Nucleus accumbens (tissue), 56 donors: ENCODE results near the gene KCNQ1OT1.

Experiments
- DNase-seq, 56 donors: peaks; one replicate each; lab custom pipeline; 2025; lab: John Stamatoyannopoulos, UW

KCNQ1OT1 gene

DNA sequence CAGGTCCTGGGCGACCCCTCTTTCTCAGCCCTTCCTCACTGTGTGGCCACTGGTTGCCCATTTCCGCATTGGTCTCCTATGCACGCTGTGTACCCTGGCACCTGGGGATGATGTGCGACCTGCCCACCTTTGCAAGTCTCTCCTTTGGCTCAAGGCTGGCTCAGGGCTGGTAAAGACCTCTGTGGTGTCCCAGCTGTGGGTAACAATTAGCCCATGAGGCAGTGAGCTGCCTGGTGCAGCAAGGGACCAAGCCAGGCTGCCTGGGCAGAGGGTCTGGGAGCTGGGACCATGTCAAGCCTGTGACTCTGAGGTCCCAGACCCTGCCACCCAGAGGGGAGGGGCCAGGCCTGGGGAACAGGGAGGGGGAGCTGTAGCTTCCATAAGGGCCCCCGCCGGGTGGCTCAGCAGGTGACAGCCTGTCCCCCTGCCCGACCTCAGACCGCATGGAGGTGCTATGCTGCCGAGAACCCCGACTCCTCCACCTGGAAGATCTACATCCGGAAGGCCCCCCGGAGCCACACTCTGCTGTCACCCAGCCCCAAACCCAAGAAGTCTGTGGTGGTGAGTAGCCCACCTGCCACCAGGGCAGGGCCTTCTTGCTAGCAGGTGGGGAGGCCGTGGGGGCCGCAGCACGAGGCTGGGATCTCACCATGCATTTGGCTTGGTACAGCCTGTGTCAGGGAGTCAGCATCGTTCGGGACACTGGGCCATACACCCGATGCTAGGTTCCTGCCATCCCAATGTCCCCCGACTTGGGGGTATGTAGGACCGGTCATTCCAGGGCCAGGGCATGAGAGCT, 112.5 kb downstream of the KCNQ1OT1 start:
- no peak for DNase-seq

DNA sequence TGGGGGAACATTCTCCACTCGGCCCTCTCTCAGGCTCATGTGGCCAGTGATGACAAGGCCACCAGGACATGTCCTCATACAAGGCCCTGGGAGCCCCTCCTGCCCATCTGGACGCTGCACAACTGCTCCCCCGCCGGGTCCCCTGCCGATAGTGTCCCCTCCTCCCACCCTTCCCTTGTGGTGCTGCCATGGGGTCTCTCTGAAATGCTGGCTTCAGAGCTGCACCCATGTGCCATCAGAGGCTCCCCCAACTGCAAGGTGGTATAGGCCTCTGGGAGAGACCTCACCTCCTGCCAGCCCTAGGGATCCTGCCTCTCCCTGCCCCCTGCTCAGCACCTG, 113.0 kb downstream of the KCNQ1OT1 start:
- no peak for DNase-seq

DNA sequence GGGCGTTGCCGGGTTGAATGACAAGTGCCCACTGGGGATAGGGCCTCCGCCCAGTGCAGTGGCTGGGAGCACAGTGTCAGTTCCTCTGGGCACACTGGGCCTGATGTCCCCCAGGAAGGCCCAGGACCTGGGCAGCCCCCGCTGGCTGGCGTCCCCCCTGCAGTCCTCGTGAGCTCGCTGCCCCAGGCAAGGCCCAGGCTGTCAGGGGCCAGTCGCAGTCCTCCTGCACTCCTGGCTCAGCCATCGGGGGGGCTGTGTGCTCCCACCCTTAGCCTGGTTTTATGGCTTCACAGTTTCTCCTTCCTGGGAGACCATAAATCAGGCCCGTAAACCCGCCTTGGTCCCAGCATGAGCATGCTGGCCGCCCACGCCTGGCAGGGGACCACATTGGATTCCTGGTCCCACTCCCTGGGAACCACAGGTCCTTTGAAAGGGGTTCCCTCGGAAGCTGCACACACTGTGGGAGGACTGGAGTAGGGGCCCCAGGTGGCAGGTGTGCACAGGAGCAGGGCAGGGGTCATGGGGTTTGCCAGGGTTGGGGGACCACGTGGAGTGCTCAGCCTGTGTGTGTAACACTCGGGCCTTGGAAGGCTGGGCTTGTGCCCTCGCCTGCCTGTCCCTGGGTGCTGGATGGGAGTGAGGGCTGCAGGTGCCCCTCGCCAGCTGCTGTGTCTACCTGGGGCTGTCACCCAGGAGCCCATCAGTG, 113.6 kb downstream of the KCNQ1OT1 start:
- DNase-seq: no peak

DNA sequence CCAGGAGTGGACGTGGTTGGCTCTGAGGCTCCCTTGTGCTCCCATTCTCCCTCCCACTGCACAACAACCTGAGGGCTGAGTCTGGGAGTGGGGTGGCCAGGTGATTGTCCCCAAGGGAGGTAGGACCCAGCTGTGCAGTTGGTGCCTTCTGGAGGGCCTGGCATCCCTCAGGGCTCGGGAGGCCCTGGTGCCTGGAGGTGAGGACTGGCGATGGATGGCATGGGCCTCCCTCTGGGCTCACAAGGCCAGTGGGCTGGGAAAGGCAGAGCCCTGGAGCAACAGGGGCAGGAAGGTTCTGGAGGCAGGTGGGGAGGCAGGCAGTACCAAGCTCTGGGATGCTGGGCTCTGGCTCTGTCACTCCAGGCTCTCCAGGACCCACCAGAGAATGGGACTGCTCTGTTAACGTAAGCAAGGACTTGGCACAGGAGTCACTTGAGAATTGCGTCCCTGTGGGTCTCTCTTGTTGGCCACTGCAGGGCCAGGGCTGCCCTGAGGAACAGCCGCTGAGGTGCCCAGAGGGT, 114.2 kb downstream of the KCNQ1OT1 start:
- no peak for DNase-seq

DNA sequence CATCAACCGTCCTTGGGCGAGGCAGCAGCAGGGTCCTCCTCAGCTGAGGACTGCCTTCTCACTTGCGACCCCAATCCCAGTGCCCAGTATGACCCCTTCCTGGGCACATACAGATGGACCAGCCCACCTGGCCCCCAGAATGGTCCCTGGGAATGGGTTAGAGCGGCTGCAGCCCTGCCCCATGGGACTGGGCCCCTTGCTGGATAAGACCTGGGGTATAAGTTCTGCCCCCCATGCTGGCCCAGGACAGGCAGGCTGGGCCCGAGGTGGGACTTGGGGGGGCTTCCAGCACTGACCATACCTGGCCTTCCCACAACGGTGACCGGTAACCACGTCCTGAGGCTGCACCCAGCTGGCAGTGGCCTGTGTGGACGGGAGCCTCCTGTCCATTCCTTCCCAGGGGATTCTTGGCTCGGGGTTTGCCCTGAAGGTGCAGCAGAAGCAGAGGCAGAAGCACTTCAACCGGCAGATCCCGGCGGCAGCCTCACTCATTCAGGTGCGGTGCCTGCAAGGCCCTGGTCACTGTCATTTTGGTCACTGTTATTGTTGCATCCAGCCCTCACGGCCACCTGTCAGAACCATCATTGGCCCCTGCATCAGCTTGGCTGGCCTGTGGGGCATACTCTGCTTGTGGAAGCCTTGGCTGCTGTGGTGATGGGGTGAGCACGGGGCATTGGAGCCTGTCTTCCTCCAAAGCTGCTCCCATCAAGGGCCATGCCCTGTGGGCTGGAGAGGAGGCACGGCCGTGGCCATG, 114.8 kb downstream of the KCNQ1OT1 start:
- DNase-seq: no peak

DNA sequence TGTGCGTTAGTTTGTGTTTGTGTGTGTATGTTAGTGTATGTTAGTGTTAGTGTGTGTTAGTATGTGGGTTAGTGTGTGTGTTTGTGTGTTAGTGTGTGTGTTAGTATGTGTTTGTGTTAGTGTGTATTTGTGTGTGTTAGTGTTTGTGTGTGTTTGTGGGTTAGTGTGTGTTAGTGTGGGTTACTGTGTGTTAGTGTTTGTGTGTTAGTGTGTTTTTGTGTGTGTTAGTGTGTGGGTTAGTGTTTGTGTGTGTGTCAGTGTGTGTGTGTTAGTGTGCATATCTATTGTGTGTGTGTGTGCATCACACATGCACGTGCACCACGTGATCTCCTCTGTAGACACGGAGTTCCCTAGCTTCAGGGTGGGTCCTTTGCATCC, 115.4 kb downstream of the KCNQ1OT1 start:
- no peak for DNase-seq

DNA sequence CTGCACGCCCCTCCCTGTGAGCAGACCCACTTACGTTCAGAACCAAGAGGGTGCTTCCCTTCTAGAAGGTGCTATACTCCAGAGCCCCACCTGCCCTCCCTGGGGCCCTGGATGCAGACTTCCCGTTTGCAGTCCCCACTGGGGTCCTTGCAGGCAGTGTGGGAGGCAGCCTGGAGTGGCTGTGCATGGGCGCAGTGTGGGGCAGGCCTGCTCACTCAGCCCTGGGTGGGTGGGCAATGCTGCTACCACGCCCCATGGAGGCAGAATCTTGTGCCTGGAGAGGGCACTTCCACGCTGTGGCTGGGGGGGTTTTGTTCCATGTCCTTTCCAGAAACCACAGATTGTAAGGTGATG, 116.2 kb downstream of the KCNQ1OT1 start:
- no peak for DNase-seq

DNA sequence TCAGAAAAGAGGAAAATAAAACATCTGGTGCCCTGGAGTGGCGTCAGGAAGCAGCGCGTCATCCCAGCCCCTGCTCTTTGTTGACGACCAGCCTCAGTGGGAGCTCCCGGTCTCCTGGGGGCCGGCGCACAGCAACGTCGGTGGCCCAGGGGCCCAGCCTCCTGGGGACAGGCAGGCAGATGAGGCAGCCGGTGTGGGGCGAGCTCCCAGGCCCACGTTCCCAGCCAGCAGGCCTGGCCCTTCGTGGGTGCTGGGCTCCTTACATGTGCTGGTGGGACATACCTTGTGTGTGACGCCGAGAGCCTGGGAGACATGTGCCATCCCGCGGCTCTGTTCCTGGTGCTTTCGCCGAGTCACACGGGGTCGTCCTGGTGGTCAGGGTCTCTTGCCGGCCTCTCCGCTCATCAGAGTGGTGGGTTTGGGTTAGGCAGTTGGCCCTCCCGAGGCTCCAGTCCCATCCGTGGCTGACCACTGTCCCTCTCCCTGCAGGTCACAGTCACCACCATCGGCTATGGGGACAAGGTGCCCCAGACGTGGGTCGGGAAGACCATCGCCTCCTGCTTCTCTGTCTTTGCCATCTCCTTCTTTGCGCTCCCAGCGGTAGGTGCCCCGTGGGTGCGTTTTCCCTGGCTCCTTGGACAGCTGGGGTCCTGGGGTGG, 116.7 kb downstream of the KCNQ1OT1 start:
- no peak for DNase-seq

DNA sequence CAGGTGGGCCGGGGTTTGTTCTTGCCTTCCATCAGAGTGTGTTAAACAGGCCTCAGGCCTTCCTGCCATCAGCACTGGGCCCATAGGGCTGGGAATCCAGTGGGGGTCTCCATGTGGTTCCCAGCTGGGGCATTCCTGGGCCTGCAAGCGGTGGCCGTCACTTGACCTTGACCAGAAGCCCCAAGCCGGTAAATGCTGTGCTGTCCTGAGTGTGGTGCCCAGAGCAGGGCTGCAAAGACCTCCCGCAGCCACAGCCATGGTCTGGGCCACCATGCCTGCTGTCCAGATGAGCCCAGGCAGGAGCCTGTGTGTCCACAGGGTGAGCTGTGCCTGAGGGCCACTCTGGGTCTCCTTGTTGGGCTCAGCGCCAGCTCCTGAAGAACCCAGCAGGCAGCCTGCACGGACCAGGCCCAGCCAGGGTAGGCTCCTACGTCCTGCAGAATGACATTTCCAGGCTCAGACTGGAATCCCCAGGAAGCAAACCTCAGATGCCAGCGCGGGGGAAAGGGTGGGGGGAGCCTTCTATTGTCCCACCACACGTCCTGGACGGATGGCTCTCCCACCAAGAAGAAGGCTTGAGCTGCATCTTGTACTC, 117.3 kb downstream of the KCNQ1OT1 start:
- no peak for DNase-seq

DNA sequence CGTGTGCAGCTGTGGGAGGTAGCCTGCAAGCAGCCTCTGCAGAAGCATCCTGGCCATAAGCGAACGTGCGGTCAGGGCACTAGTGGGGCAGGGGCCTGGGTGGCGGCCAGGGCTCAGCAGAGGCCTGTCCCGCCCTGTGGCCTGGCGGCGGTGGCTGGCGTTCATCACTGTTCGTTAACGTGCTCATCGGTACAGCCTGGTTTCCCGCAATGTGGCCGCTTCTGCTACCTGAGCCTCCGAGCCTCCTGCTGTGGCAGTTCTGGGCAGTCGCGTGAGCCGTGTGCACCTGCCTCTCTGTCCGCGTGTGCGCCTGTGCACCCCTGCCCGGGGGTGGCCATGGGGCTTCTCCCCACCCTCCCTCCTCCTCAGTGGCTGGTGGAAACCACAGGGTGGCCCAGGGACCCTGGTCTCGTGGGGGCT, 117.9 kb downstream of the KCNQ1OT1 start:
- no peak for DNase-seq

DNA sequence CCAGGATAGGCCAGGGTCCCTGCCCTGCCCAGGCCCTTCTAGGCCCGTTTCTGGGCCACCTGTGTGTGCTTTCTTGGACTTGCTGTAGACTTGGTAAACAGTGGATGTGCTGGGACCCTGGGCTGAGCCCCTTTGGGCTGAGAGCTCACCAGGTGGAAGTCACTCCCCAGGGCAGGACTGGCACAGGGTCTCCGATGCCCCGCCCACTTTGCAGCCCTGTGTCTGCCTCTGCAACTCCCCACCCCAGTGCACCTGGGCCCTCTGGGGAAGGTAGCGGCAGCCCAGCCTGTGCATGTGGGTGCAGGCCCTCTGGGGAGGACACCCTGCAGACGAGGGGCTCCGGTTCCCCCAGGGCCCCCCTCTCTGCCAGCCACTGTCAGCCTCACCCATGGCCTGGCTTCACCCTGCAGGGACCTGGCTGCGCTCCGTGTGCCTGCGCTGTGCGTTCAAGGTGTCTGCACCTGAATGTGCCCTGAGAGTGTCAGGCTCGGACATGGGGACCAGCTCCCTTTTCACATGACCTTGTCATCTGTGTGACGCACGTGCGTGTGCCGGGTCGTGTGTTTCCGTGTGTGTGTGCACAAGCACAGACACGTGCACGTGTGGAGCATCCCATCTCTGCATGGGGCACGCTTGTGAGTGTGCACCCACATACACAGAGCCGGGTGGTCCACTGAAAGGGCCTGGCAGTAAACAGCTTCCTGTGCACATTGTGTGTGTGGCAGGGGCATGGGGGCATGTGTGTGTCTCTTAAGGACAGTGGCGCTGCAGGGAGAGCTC, 118.5 kb downstream of the KCNQ1OT1 start:
- DNase-seq: no peak

DNA sequence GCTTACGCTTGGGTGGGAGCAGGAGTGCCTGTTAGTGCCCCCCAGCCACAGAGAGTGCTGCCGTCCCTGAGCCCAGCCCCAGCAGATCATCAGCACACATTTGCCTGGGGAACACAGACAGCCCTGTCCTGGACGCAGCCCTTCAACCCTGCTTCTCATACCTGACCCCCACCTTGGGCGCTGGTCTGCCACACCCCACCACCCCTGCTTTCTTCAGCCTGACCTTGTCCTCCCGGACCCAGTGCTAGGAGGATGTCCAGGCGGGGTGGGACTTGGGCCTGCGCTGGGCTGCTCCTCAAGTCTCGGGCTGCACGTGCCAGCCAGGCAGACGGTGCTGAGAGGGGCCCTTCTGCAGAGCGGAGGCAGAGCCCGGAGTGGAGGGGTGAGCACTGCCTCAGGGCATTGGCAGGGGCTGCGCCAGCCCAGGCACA, 119.2 kb downstream of the KCNQ1OT1 start:
- no peak for DNase-seq

DNA sequence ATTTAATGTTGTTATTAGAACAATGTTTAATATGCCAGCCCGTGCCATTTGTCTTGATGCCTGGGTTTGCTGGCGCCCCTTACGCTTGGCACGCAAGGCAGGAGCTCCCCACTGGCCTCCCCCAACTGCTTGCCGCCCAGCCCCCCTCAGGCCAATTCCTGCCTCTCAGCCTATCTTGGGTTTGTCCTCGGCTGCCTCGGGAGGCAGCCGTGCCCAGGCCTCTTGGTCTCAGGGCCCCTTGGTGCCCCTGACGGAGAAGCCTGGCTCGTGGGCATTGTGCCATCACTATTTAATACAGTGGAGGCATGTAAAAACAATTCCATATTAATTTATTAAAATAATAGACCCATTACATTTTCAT, 119.8 kb downstream of the KCNQ1OT1 start:
- no peak for DNase-seq

DNA sequence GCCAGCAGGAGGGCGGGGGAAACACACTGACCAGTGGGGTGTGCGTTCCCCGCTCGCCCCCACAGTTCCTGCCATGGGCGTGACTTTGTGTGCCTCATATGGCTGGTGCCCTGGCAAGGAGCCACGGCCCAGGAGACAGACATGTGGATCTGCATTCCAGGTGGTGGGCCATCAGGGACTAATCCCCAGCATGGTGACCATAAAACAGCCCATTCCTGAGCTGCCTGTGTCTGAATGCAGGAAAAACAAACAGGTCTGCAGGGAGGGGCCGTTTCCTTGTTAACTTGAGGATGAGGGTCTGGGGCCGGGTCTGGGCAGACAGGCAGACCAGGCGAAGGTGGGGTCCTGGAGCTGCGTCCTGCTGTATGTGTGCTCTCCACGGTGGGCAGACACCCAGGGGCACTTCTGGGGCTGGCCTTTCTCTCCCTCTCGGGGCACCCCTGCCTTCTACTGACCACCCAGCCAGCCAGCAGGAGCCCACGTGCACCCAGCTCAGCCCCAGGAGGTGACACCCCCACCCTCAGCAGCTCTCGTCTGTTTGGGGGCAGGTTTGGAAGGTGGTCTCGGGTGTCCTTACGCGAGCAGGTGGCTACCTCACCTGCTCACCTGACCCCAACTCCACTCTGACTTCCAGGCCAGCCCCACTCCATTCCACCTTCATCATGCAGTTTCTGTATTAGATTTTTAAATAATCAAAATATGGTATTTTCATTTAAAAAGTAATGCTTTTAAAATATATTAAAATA, 120.3 kb downstream of the KCNQ1OT1 start:
- DNase-seq: no peak

DNA sequence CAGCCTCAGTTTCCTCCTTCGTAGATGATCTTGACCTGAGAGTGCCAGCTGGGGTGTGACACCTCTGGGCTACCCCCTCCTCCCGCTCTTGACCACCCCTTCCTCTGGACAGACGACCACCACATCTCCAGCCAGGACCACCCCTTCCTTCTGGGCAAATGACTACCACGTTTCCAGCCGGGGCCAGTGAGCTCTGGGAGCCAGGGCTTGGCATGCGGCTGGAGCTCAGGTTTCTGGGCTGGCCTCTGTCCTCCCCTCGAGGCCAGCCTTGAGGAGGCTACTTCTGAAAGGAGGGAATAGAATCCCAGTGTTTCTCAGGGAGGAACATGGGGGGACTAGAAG, 120.9 kb downstream of the KCNQ1OT1 start:
- no peak for DNase-seq

DNA sequence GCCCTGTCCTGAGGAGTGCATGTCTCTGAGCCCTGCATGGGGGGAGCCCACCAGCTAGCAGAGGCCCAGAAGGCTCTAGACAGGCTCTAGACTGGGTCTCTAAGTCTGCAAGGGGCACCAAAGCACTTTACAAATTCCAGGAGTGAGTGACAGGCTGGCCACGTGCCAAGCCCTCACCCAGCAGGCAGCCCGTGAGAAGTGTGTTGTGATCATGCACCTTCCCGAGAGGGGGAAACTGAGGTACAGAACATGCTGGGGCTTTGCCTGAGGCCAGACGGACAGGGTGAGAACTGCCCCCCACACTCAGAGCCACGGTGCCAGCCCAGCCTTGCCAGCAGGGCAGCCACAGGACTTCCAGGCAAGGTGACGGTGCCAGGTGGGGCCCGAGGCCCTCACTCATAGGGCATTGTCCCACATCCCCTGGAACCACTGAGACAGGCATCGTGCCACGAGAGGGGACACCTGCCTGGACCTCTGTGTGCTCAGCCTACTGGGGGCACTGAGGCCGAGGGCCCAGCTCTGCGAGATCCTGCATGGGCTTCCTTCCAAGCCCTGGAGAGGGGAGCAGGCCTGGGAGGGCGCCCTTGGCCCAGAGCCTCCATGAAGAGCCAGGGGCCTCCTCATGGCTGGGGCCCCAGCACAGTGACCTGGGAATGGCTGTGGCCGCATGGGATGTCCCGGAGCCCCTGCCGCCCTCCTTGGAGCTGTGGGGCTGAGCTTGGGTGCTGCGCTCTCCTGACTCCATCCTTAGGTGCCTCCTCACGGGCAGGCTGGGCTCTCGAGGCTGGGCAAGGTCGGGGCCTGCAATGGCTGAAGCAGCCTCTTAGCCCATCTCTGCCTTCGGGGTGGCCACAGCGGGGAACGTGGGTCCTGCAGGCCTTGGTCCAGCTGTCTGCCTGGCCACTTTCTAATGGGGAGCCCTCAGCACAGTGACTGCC, 121.5 kb downstream of the KCNQ1OT1 start:
- DNase-seq: no peak

DNA sequence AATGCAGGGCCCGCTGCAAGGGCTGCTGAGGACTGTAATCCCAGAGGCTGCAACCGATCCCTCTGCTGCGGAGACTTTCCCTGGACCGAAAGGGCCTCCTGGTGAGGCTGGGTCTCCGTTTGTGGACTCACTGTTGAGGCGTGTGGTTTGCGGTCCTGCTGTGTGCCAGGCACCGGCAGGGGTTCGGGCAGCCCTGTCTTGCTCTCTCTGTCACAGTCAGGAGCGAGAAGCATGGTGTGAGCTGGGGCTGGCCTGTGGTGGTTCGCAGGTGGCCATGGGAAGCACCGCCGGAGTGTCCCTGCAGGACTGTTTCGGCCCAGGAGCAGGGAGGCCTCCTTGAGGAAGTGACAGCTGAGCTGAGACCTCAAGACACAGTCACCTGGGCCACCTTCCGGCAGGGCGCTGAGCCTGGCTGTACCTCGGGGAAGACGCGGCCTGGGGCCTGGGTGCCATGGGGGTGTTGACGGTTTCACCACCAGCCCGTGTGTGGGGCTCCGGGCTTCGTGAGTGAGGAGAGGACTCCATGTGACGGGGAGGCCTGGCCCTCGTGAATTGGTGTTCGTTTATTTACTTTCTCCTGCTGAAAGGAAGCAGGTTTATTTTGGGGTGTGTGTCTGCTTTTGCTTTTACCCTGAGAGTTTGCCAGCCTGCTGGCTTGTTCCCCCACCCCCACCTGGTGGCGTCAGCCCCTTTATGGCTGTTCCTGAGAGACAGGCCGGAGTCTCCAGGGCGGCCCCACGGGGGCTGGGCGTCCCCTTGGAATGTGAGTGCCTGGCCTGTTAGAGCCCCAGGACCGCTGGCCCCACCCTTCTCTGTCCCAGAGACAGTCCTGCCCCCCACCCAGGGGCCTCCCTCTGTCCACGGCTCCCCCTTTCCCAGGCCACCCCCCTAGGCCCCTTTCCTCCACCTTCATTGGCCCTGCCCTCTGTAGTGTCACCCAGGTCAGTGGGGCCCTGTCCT, 122.5 kb downstream of the KCNQ1OT1 start:
- no peak for DNase-seq
